Neural cell (in vitro differentiated cells): ENCODE data around the gene GABRG3. TPM values are rescaled to one million over a fixed set of nuclear protein-coding genes. Genes with fewer than 3 reads are reported as not detected.

Source experiments
- H2AFZ ChIP-seq: fragments of 200-600, 300-800 bp; sonication (generic), shearing (Covaris generic); 2 replicates; pipeline ENCODE4 v1.6.0; 2014; ENCODE audit warnings: low read depth, mild to moderate bottlenecking, antibody characterized with exemption, low read length, moderate library complexity
- H3F3A ChIP-seq: fragments of 200-600 bp; shearing (Covaris generic); 2 replicates; pipeline ENCODE4 v1.6.1; 2016; ENCODE audit warnings: mild to moderate bottlenecking, moderate library complexity, mixed read lengths, antibody characterized with exemption, low read length; ENCODE audit not compliant: insufficient read depth, poor library complexity, severe bottlenecking
- H3K27ac ChIP-seq: fragments of 200-600, 300-800 bp; sonication (generic), shearing (Covaris generic); 2 replicates; pipeline ENCODE4 v1.5.1; 2014; ENCODE audit warnings: mild to moderate bottlenecking, low read length, moderate library complexity
- H3K27me3 ChIP-seq: fragments of 300-800, 200-600 bp; sonication (generic), shearing (Covaris generic); 2 replicates; pipeline ENCODE4 v1.6.0; 2014; ENCODE audit warnings: mild to moderate bottlenecking, low read depth, low read length, moderate library complexity; ENCODE audit not compliant: insufficient read depth
- H3K36me3 ChIP-seq: fragments of 300-800, 200-600 bp; sonication (generic), shearing (Covaris generic); 2 replicates; pipeline ENCODE4 v1.5.1; 2014; ENCODE audit warnings: mild to moderate bottlenecking, antibody characterized with exemption, low read length, moderate library complexity; ENCODE audit not compliant: insufficient read depth
- H3K4me2 ChIP-seq: fragments of 300-800, 200-600 bp; sonication (generic), shearing (Covaris generic); 2 replicates; pipeline ENCODE4 v1.6.0; 2014; ENCODE audit warnings: mild to moderate bottlenecking, low read length
- H3K4me3 ChIP-seq: fragments of 300-800, 200-600 bp; sonication (generic), shearing (Covaris generic); 2 replicates; pipeline ENCODE4 v1.5.1; 2014; ENCODE audit warnings: mild to moderate bottlenecking, low read length, moderate library complexity
- H3K79me2 ChIP-seq: fragments of 200-600 bp; shearing (Covaris generic); replicated peaks from 2 replicates; pipeline ENCODE4 v1.6.0; 2014; ENCODE audit warnings: mild to moderate bottlenecking, low read length, moderate library complexity; ENCODE audit not compliant: insufficient read depth
- H3K9ac ChIP-seq: fragments of 300-800, 200-600 bp; sonication (generic), shearing (Covaris generic); 2 replicates; pipeline ENCODE4 v1.6.1; 2016; ENCODE audit warnings: mild to moderate bottlenecking, low read length, mixed read lengths
- H3K9me2 ChIP-seq: fragments of 200-600 bp; shearing (Covaris generic); 2 replicates; pipeline ENCODE4 v1.6.1; 2016; ENCODE audit warnings: mild to moderate bottlenecking, low read length, mixed read lengths; ENCODE audit not compliant: insufficient read depth
- H3K9me3 ChIP-seq: fragments of 200-600, 300-800 bp; sonication (generic), shearing (Covaris generic); 2 replicates; pipeline ENCODE4 v1.6.1; 2016; ENCODE audit warnings: mild to moderate bottlenecking, mixed run types, low read length, moderate library complexity, mixed read lengths
- H4K20me1 ChIP-seq: fragments of 200-600 bp; shearing (Covaris generic); 2 replicates; pipeline ENCODE4 v1.6.1; 2016; ENCODE audit warnings: mild to moderate bottlenecking, mixed run types; ENCODE audit not compliant: insufficient read depth
- CTCF ChIP-seq: fragments of 450-650 bp; IDR thresholded peaks from 2 replicates; pipeline ENCODE4 v1.5.1; 2014; ENCODE audit warnings: antibody characterized with exemption, mild to moderate bottlenecking, moderate library complexity; ENCODE audit not compliant: poor library complexity, severe bottlenecking
- EP300 ChIP-seq: fragments of 450-650 bp; conservative IDR thresholded peaks from 2 replicates; pipeline ENCODE4 v1.6.1; 2014; ENCODE audit warnings: antibody characterized with exemption, mild to moderate bottlenecking, moderate library complexity; ENCODE audit not compliant: poor library complexity, severe bottlenecking
- EZH2 ChIP-seq: fragments of 200-600, 300-800 bp; shearing (Covaris generic), sonication (generic); IDR thresholded peaks from 2 replicates; pipeline ENCODE4 v1.6.1; 2014; ENCODE audit warnings: antibody characterized with exemption, low read length, borderline replicate concordance, mild to moderate bottlenecking; ENCODE audit not compliant: insufficient read depth, poor library complexity, severe bottlenecking
- MXI1 ChIP-seq: fragments of 450-650 bp; conservative IDR thresholded peaks from 2 replicates; pipeline ENCODE4 v1.6.1; 2014; ENCODE audit warnings: antibody characterized with exemption, mild to moderate bottlenecking; ENCODE audit not compliant: poor library complexity, severe bottlenecking
- POLR2AphosphoS5 ChIP-seq: IDR thresholded peaks from 2 replicates; pipeline ENCODE4 v1.6.1; 2012
- RAD21 ChIP-seq: fragments of 450-650 bp; conservative IDR thresholded peaks from 2 replicates; pipeline ENCODE4 v1.6.1; 2014; ENCODE audit warnings: antibody characterized with exemption, mild to moderate bottlenecking, moderate library complexity
- REST ChIP-seq: IDR thresholded peaks from 2 replicates; pipeline ENCODE4 v1.6.1; 2012; ENCODE audit warnings: borderline replicate concordance
- SMC3 ChIP-seq: fragments of 450-650 bp; conservative IDR thresholded peaks from 2 replicates; pipeline ENCODE4 v1.6.1; 2014; ENCODE audit warnings: antibody characterized with exemption, mild to moderate bottlenecking, moderate library complexity; ENCODE audit not compliant: poor library complexity
- TAF1 ChIP-seq: IDR thresholded peaks from 2 replicates; pipeline ENCODE4 v1.6.1; 2012; ENCODE audit warnings: low read depth
- polyA plus RNA-seq: library from polyadenylated mRNA; depleted of rRNA; stranded (reverse); fragments of >200 nt; gene quantifications from 2 replicates; pipeline ENCODE4 v1.2.3, GENCODE V29; 2014

Gene GABRG3
- polyA plus RNA-seq, 1 donor from 2014 or later: 1.2 TPM

GRCh38 chr15:27137127-27137526, 166.1 kb downstream of the GABRG3 start:
- TF ChIP-seq RAD21: no peak
- TF ChIP-seq CTCF: no peak
- TF ChIP-seq MXI1: no peak
- TF ChIP-seq EZH2: no peak
- TF ChIP-seq POLR2AphosphoS5: no peak
- TF ChIP-seq REST: no peak
- TF ChIP-seq EP300: no peak
- Histone ChIP-seq H3K9ac (no peak overlapping the region), H3F3A (no peaks in the 10 kb centered on the region), H3K9me2 (no peaks in the 10 kb centered on the region), H3K4me2 (no peak overlapping the region), H3K9me3 (no peaks in the 10 kb centered on the region), H3K4me3 (no peak overlapping the region), H4K20me1 (no peaks in the 10 kb centered on the region), H3K36me3 (no peaks in the 10 kb centered on the region), H3K79me2 (no peaks in the 10 kb centered on the region), H3K27ac (no peak overlapping the region), H3K27me3 (no peaks in the 10 kb centered on the region), H2AFZ (no peak overlapping the region)

- no peak overlapping the region for H2AFZ ChIP-seq
- H3K9ac ChIP-seq: no peak overlapping the region
- no peak overlapping the region for H3K27ac ChIP-seq
- no peaks in the 10 kb centered on the region for H3K36me3 ChIP-seq
- no peak overlapping the region for H3K4me3 ChIP-seq
- no peak overlapping the region for H3K4me2 ChIP-seq
- no peaks in the 10 kb centered on the region for H3K27me3 ChIP-seq
- TF ChIP-seq EZH2 (no peak), TAF1 (no peak), SMC3 (no peak), CTCF (peak; percentile 37), MXI1 (no peak), RAD21 (peak; percentile 41), EP300 (peak; percentile 65), POLR2AphosphoS5 (no peak), REST (no peak)
- H3K9me3 ChIP-seq: no peaks in the 10 kb centered on the region
- H3F3A ChIP-seq: no peaks in the 10 kb centered on the region
- H3K79me2 ChIP-seq: no peaks in the 10 kb centered on the region
- no peaks in the 10 kb centered on the region for H4K20me1 ChIP-seq
- H3K9me2 ChIP-seq: no peaks in the 10 kb centered on the region
Measured at GRCh38 chr15:27165590-27165989, 194.6 kb downstream of the GABRG3 start.
